Esophagus muscularis mucosa (tissue), 4 donors: ENCODE measurements around the gene PRR29. TPM values are rescaled to one million over a fixed set of nuclear protein-coding genes. Genes with fewer than 3 reads are reported as not detected.

Source experiments
- DNase-seq: peaks from one replicate; pipeline ENCODE4 v3.0.0-alpha.2; 2017; ENCODE audit errors: extremely low spot score
- H3K27ac ChIP-seq, 4 donors: fragments of 200-600 bp; sonication (generic); replicated peaks in 1 of 4; 1 replicate in 3 of 4; 2 replicates in 1 of 4; pipeline ENCODE4 v1.5.1; 2016 to 2019; ENCODE audit warnings: mild to moderate bottlenecking in 1 of 4
- H3K27me3 ChIP-seq, 4 donors: fragments of 200-600 bp; sonication (generic); one replicate each; pipeline versions ENCODE4 v1.5.1 to v1.6.0; 2016 to 2019
- H3K36me3 ChIP-seq, 4 donors: fragments of 200-600 bp; sonication (generic); one replicate each; pipeline ENCODE4 v1.5.1; 2016 to 2019
- H3K4me1 ChIP-seq, 4 donors: fragments of 200-600 bp; sonication (generic); one replicate each; pipeline ENCODE4 v1.5.1; 2016 to 2019
- H3K4me3 ChIP-seq, 4 donors: fragments of 200-600 bp; sonication (generic); 1 replicate in 2 of 4; 2 replicates in 2 of 4; pipeline ENCODE4 v1.5.1; 2016 to 2019; ENCODE audit warnings: mild to moderate bottlenecking in 4 of 4, moderate library complexity in 1 of 4
- H3K9me3 ChIP-seq, 4 donors: fragments of 200-600 bp; sonication (generic); 1 replicate in 3 of 4; 2 replicates in 1 of 4; pipeline ENCODE4 v1.5.1; 2016 to 2019
- CTCF ChIP-seq, 3 experiments: fragments of 200-600 bp in 2 of 3; fragments of 450-650 bp in 1 of 3; sonication (generic) in 2 of 3; IDR thresholded peaks; one replicate each; pipeline ENCODE4 v1.5.1; 2017 to 2019; ENCODE audit warnings: antibody characterized with exemption in 3 of 3, mild to moderate bottlenecking in 2 of 3, moderate library complexity in 1 of 3
- EP300 ChIP-seq: sonication (generic); formaldehyde crosslinking; IDR thresholded peaks from one replicate; pipeline ENCODE4 v1.6.1; 2017; ENCODE audit warnings: antibody characterized with exemption
- POLR2A ChIP-seq: fragments of 450-650 bp; IDR thresholded peaks from one replicate; pipeline ENCODE4 v1.6.1; 2017; ENCODE audit warnings: antibody characterized with exemption, moderate library complexity, mild to moderate bottlenecking, low read depth
- POLR2AphosphoS5 ChIP-seq, 2 donors: sonication (generic); formaldehyde crosslinking; IDR thresholded peaks; one replicate each; pipeline ENCODE4 v1.6.1; 2017; ENCODE audit warnings: antibody characterized with exemption in 2 of 2
- WGBS: methylation state at CpG from one replicate; pipeline ENCODE4 v1.1.5; 2018; 5-methylcytosine and 5-hydroxymethylcytosine counted together
- intact Hi-C: fragments of 100-400 bp; cut with DNase I; formaldehyde crosslinking; loops from one replicate; pipeline ENCODE4 v1.15.1; 2023
- total RNA-seq, 4 donors: library from RNA; depleted of rRNA; stranded (reverse); fragments of >200 nt; gene quantifications; one replicate each; pipeline versions ENCODE4 v1.1.0 to v1.2.1, GENCODE V29; 2016

The PRR29 gene
- total RNA-seq, 4 donors from 2014 or later = 0.23 to 0.42 (median 0.39) TPM; not detected in 1

GRCh38 chr17:64039106-64039400 is 40.9 kb downstream of the PRR29 start:
- Histone ChIP-seq H3K9me3 (no peaks in the 10 kb centered on the region), H3K4me3 (no peak overlapping the region), H3K4me1 (no peaks in the 10 kb centered on the region), H3K27ac (no peak overlapping the region), H3K36me3 (peaks cover 16 to 32% (median 30%) of the 10 kb centered on the region in 4 donors), H3K27me3 (no peaks in the 10 kb centered on the region)
- intact Hi-C loops = loop anchor here (10.0 kb wide), 1 partner anchor 246 kb away; no protein-coding TSS in a partner anchor
- no peak for DNase-seq
- TF ChIP-seq POLR2AphosphoS5 (IDR thresholded peaks at IDR 0.05) (no peak), EP300 (no peak), POLR2A (no peak), CTCF (IDR thresholded peaks at IDR 0.05) (no peak)
- 94% methylated on average over 3 of the region's 3 CpGs for WGBS

- intact Hi-C loops = no loop called here
- Histone ChIP-seq H3K27ac (no peak overlapping the region), H3K4me1 (no peaks in the 10 kb centered on the region), H3K36me3 (peaks cover 27 to 43% (median 42%) of the 10 kb centered on the region in 4 donors), H3K4me3 (no peak overlapping the region), H3K9me3 (no peaks in the 10 kb centered on the region), H3K27me3 (no peaks in the 10 kb centered on the region)
- DNase-seq = no peak
- WGBS = 78% methylated on average over 6 of the region's 6 CpGs
- TF ChIP-seq EP300 (no peak), POLR2A (no peak), CTCF (IDR thresholded peaks at IDR 0.05) (no peak), POLR2AphosphoS5 (IDR thresholded peaks at IDR 0.05) (no peak)
These were observed 42.1 kb downstream of the PRR29 start for GRCh38 chr17:64040206-64040605.

- intact Hi-C loops = no loop called here
- Histone ChIP-seq H3K36me3 (peaks cover 44 to 60% (median 59%) of the 10 kb centered on the region in 4 donors), H3K4me1 (no peaks in the 10 kb centered on the region), H3K4me3 (no peak overlapping the region), H3K27me3 (no peaks in the 10 kb centered on the region), H3K27ac (no peak overlapping the region), H3K9me3 (no peaks in the 10 kb centered on the region)
- DNase-seq = no peak
- 73% methylated on average over 11 of the region's 11 CpGs for WGBS
- TF ChIP-seq EP300 (no peak), POLR2AphosphoS5 (IDR thresholded peaks at IDR 0.05) (no peak), POLR2A (no peak), CTCF (IDR thresholded peaks at IDR 0.05) (no peak)
These were observed 43.8 kb downstream of the PRR29 start for GRCh38 chr17:64041912-64042311.

GRCh38 chr17:64042700-64043485 is 44.7 kb downstream of the PRR29 start:
- 86% methylated on average over 12 of the region's 12 CpGs for WGBS
- Histone ChIP-seq H3K36me3 (peaks cover 49 to 69% (median 68%) of the 10 kb centered on the region in 4 donors), H3K9me3 (no peaks in the 10 kb centered on the region), H3K4me1 (no peaks in the 10 kb centered on the region), H3K4me3 (no peak overlapping the region), H3K27me3 (no peaks in the 10 kb centered on the region), H3K27ac (no peak overlapping the region)
- TF ChIP-seq CTCF (IDR thresholded peaks at IDR 0.05) (no peak), EP300 (no peak), POLR2AphosphoS5 (IDR thresholded peaks at IDR 0.05) (no peak), POLR2A (no peak)
- intact Hi-C loops = no loop called here
- DNase-seq = no peak
